IPS-18c (cell line): ENCODE results near the gene NUDT3.

ENCODE experiments used
- H3K4me3 ChIP-seq: 2 replicates; pipeline ENCODE4 v1.7.0; 2013; ENCODE audit warnings: low read depth, mild to moderate bottlenecking, low read length, moderate library complexity; ENCODE audit not compliant: insufficient read depth
- H3K9me3 ChIP-seq: one replicate; pipeline ENCODE4 v1.6.1; 2013; ENCODE audit warnings: mild to moderate bottlenecking, low read length, moderate library complexity; ENCODE audit not compliant: control insufficient read depth, insufficient read depth

Gene NUDT3

DNA sequence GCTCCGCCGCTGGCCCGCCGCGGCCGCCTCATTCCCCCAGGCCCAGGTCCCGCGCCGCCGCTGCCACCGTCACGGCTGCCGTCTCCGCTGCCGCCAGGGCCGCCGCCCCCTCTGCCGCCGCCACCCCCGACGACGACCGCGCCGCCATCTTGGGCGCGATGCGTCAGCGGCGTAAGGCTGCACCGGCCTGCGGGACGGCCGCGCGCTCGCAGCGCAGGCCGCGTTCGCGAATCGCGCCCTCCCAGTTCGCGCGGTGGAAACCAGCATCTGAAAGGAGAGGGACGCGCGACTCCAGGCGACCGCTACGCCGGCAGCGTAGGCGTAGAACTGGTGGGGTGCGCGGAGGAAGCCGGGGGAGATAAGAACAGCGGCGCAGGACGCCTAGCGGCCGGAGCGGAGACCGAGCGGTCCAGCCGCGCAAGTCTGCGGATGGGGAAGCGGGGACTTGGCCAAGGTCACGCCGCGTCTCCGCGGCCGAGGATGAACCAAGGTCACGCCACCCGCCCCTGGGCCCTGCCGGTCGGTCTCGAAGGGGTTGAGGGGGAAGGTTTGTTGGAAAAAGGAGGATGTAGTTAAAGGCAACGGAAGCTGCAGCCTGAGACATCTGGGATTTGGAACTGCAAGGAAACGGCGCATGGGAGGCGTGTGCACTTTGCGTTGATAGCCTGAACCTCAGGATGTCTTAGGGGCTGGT lies at the start of gene NUDT3:
TSS of gene NUDT3 (minus strand) at position 173 of the 694 bp plus-strand sequence. CDS start 307 bp downstream, outside the sequence.
- peak within 1 kb of the TSS; percentile 86 for H3K4me3 ChIP-seq
- no peaks in the 10 kb centered on the region for H3K9me3 ChIP-seq

DNA sequence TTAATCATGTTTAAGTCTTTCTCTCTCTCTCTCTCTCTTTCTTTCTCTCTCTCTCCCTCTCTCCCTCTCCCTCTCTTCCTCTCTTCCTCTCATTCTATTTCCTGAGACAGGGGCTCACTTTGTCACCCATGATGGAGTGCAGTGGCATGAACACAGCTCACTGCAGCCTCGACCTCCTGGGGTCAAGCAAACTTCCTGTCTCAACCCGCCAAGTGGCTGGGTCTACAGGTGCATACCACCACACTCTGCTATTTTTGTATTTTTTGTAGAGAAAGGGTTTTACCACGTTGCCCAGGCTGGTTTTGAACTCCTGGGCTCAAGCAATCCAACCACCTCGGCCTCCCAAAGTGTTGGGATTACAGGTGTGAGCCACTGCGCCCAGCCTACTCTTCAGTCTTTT lies 49.1 kb upstream of the NUDT3 start:
- peaks cover 4% of the 10 kb centered on the region for H3K9me3 ChIP-seq
- no peak overlapping the region for H3K4me3 ChIP-seq

DNA sequence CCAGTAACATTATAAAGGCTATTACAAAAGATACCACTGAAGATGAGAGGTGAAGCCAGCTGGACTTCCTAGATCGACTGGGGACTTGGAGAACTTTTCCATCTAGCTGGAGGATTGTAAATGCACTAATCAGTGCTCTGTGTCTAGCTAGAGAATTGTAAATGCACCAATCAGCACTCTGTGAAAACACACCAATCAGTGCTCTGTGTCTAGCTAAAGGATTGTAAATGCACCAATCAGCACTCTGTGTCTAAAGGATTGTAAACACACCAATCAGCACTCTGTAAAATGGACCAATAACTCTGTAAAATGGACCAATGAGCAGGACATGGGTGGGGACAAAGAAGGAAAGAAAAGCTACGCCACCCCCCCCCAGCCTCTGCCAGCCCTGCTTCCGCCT lies 47.0 kb upstream of the NUDT3 start:
- Histone ChIP-seq H3K4me3 (no peak overlapping the region), H3K9me3 (peaks cover 2% of the 10 kb centered on the region)

DNA sequence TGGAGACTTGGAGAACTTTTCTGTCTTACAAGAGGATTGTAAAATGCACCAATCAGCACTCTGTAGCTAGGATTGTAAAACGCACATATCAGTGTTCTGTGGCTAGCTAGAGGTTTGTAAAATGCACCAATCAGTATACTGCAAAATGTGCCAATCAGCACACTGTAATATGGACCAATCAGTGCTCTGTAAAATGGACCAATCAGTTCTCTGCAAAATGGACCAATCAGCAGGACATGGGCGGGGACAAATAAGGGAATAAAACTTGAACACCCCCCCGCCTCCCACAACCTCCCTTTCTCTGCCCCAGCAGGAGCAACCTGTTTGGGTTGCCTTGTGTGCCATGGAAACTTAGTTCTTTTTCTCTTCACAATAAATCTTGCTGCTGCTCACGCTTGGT lies 46.2 kb upstream of the NUDT3 start:
- H3K4me3 ChIP-seq: no peak overlapping the region
- peaks cover 2% of the 10 kb centered on the region for H3K9me3 ChIP-seq

DNA sequence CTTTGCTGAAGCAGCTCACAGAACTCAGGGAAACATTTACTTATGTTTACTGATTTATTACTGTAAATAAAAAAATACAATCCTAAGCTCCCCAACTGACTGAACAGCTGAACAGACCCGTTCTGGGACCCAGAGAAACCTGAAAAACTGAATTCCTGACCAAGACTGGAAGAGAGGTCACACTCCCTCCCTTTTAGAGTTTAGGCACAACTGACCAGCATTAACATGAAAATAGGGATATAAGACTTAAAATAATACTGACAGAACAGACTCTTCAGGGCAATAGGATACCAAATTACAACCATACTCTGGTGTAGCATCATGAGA lies 45.1 kb upstream of the NUDT3 start:
- H3K9me3 ChIP-seq: peaks cover under 1% of the 10 kb centered on the region
- no peak overlapping the region for H3K4me3 ChIP-seq

DNA sequence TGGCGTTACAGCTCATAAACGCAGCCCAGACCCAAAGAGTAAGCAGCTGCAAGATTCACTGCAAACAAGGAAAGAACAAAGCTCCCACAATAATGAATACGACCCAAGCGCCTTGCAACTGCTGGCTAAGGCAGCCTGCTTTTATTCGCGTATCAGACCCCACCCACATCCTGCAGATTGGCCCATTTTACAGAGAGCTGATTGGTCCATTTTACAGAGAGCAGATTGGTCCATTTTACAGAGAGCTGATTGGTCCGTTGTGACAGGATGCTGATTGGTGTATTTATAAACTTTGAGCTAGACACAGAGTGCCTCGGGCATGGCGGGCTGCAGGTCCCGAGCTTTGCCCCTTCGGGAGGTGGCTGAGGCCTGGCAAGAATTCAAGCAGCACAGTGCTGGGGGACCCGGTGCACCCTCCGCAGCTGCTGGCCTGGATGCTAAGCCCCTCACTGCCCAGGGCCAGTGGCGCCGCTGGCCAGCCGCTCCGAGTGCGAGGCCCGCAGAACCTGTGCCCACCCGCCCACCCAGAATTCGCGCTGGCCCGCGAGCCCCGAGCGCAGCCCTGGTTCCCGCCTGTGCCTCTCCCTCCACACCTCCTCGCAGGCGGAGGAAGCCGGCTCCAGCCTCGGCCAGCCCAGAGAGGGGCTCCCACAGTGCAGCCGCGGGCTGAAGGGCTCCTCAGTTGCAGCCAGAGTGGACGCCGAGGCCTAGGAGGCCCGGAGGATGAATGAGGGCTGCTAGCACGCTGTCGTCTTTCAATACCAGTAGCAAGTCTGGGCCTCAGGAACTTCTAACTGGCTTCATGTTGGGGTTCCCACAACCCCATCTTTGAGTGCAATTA lies 44.6 kb upstream of the NUDT3 start:
- no peaks in the 10 kb centered on the region for H3K9me3 ChIP-seq
- no peak overlapping the region for H3K4me3 ChIP-seq

DNA sequence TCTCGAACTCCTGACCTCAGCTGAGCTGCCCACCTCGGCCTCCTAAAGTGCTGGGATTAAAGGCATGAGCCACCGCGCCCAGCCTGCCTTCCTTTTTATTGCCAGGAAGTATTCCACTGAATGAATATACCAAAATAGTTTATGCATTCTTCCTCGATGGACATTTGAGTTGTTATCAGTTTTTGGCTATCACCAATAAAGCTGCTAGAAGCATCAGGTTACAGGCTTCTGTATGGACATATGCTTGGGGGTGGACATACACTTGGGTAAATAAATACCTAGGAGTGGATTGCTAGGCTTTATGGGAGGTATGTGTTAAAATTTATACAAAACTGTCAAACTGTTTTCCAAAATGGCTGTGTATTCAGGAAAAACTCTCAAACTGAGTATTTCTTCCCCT lies 43.4 kb upstream of the NUDT3 start:
- Histone ChIP-seq H3K9me3 (no peaks in the 10 kb centered on the region), H3K4me3 (no peak overlapping the region)

DNA sequence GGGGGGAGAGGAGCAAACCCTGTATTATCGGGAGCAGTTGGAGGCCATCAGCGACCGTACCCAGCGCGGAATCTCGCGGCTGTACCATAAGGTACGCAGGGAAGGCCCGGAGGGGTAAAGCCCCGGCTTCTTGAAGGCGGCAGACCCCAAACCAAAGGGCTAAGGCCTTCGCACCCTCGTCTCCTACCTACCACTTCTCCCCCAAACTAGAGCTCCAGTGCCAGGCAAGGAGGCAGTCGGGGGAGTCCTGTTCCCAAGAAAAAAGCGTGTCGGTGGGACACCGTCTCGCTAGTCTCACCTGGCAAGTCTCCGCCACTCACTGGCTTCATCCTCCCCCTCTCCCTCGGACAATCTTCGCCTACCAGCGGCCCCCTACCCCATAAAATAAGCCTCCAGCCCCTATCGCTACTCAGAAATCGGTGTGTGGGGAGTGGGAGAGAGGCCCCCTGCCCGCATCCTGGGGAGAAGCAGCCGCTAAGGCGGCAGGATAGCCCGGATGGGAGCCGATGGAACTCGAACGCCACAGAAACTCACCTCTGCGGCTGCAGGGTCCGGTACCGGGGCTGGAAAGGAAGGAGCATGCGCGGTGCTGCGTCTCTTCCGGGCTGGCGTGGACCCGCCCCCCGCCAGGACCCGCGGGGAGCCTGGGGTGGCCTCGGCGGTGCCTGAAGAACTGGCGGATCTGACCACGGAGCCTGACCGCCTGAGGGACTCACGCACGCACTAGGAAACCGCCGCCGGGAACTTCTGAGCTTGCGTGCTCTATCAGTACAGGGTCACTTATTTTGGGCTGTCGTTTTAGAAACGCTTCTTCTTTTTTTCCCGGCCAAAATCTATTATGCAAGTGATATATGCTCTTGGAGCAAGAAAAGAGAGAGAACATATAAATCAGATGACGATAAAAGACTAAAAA lies 33.3 kb upstream of the NUDT3 start, which contains the start of gene RPS10:
TSS of gene RPS10 (minus strand) at position 572 of the 913 bp plus-strand sequence. CDS start 848 bp downstream, outside the sequence.
- H3K4me3 ChIP-seq: peak within 1 kb of the TSS; percentile 80
- H3K9me3 ChIP-seq: no peaks in the 10 kb centered on the region

DNA sequence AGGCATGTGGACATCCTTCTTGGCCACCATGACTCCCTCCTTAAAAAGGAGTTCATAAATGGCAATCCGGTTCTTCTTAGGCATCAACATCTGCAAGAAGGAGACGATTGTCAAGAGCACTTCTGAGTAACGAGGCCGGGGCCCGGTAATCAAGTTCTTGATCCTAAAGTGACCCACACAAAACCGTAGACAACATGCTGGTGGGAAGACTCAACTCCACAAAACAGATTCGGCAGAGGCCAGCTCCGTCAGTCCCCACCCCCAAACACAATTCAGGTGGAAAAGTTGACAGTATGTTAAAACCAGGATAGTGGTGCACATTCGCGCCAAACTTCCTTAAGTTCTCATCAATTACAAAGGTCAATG lies 32.6 kb upstream of the NUDT3 start:
- peak overlapping the region; percentile 80 for H3K4me3 ChIP-seq

DNA sequence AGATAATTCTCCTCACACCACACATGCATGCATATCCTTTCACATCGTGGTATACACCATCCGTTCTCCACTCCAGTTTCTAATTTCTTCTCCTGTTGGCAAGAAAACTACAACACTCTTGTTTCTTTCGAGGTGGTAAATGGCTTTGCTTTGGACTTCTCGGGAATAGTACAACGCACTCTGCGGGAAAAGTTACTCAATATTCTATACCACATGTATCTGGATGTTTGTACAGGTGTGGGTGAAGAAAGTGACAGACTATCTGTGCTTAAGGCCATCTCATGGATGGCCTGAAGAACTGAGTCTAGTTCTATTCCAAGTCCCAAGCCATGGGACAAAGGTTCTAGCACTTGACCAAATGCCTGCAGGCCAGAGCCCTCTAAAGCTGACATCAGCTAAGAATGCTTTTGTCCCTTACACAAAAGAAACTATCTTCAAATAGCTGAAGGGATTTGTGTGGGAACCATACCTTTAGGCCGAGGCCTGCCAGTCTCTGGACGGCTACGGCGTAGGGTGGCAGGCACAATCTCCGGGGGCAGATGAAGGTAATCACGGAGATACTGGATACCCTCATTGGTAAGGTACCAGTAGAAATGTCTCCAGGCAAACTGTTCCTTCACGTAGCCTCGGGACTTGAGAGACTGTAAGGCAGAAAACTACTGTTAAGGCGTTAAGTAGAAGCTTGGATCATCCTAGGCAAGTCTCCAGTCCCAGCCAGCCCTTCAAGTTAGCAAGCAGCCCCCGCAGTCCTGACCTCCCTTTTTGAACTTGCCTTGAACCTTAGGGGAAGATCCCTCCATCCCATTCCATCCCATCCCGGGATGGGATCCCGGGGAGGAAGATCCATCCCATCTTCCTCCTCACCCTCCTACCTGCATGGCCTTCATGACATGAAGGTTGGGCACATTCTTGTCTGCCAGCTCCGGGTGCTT lies 32.0 kb upstream of the NUDT3 start:
- Histone ChIP-seq H3K9me3 (no peaks in the 10 kb centered on the region), H3K4me3 (peak overlapping the region; percentile 80)

More for the DNA sequence above, 32.6 kb upstream of the NUDT3 start:
- no peaks in the 10 kb centered on the region for H3K9me3 ChIP-seq

DNA sequence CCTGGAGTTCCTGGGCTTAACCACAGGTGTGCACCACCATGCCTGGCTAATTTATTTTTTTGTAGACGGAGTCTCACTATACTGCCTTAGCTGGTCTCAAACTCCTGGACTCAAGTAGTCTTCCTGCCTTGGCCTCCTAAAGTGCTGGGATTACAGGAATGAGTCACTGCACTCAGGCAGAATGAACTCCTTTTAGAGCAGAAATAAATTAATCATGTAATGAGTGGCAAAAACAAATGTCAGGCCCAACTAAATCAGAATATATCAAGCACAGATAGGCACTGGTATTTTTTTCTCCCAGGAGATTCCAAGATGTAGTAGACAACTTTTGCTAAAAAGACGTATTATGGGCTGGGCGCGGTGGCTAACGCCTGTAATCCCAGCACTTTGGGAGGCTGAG lies 30.8 kb upstream of the NUDT3 start:
- H3K4me3 ChIP-seq: no peak overlapping the region
- no peaks in the 10 kb centered on the region for H3K9me3 ChIP-seq

DNA sequence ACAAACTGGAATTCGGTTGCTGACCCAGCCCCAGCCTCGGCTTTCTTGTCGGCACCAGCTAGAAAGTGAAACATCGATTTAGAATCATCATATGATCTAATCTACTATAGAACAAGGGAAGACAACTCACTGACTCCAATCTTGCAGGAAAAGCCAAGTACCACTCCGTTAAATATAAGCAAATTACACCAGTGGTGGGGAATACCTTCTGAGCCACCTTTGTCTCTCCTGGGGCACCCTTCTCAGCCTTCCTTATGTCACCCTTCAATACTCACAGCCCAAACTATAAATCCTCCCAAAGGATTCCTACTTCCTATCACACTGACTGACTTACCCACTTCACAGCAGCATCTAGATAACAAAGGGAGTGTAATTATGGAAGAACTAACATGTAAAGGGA lies 25.9 kb upstream of the NUDT3 start:
- H3K9me3 ChIP-seq: no peaks in the 10 kb centered on the region
- H3K4me3 ChIP-seq: no peak overlapping the region

DNA sequence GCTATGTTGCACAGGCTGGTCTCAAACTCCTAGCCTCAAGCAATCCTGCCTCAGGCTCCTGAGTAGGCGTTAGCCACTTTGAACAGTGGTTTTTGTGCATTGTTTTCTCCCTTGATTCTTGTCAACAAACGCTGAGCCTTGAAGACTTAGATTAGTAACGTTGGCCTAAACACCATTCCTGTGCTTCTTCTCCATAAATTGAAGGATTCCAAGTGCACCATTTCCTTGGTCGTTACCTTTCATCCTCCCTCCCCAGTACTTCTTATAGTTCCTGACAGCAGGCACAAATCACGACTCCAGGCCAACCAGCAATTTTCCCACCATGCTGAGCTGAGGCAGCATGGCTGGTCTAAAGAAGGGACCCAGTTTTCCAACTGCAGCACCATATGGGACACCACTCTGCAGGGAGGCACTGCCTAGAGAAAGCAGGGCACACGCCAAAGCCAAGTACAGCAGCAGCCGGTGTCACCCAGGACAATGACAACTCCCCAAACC lies 24.5 kb upstream of the NUDT3 start:
- H3K4me3 ChIP-seq: no peak overlapping the region
- no peaks in the 10 kb centered on the region for H3K9me3 ChIP-seq

DNA sequence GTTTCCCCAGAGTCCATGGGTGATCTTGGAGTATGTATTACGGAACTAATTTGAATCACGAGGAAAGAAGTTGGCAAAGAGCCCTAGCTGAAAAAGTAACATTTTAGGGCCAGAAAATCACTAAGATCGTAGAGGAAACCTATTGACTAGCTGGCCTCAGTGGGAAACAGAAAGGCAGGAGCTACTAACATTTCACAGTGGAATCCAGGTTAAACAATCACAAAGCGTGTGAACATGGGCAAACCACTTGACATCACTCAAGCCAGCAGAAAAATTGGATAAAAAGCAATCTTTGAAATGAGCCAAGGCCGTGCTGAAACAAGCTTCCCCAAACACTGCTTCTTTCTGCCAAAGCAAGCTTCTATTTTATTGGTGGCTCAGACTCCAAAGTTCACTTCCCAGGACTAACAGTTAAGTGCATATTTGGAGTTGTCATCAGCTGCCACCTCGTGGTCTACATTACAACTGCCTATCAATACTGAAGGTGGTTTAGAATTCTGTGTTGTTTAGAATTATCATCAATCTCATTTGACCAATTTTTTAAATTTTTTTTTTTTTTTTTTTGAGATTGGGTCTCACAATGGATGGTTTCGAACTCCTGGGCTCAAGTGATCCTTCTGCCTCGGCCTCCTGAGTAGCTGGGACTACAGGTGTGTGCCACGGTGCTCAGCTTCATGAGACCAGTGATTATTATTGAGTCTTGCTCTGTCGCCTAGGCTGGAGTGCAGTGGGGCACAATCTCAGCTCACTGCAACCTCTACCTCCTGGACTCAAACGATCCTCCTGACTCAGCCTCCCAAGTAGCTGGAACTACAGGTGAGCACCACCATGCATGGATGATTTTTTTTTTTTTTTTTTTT lies 22.8 kb upstream of the NUDT3 start:
- H3K4me3 ChIP-seq: no peak overlapping the region
- no peaks in the 10 kb centered on the region for H3K9me3 ChIP-seq

DNA sequence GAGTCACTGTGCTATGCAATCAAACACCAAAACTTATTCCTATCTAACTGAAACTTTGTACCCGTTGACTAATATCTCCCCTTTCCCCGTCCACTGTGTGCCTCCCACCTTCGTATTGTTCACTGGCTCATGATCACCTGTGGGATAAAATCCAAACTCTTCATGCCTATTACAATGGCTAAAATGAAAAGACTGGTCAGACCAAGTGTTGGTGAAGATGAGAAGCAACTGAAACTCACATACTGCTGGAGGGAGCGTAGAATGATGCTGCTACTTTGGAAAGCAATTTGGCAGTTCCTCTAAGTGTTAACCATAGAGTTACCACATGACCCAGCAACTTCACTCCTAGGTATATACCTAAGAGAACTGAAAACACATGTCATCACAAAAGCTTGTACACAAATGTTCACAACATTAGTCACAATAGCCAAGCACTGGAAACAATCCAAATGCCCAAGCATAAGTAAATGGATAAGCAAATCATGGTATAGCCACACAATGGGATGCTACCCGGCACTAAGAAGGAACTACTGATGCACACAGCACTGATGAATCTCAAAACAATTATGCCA lies 20.3 kb upstream of the NUDT3 start:
- Histone ChIP-seq H3K9me3 (no peaks in the 10 kb centered on the region), H3K4me3 (no peak overlapping the region)
